Suprapubic skin (tissue), 4 donors: ENCODE measurements around the gene PTPRN2.

Experiments
- CTCF ChIP-seq, 2 donors: fragments of 200-600 bp in 1 of 2; fragments of 450-650 bp in 1 of 2; sonication (generic) in 1 of 2; IDR thresholded peaks; one replicate each; pipeline ENCODE4 v1.5.1; 2016 to 2019; ENCODE audit warnings: antibody characterized with exemption in 2 of 2, mild to moderate bottlenecking in 1 of 2, moderate library complexity in 1 of 2
- EP300 ChIP-seq: sonication (generic); formaldehyde crosslinking; IDR thresholded peaks from one replicate; pipeline ENCODE4 v1.6.1; 2017; ENCODE audit warnings: antibody characterized with exemption
- POLR2AphosphoS5 ChIP-seq, 3 donors: sonication (generic); formaldehyde crosslinking; IDR thresholded peaks; one replicate each; pipeline ENCODE4 v1.6.1; 2017; ENCODE audit warnings: antibody characterized with exemption in 3 of 3

GRCh38 chr7:157839226-157839625 lies 748.4 kb downstream of the PTPRN2 start:
- TF ChIP-seq CTCF (IDR thresholded peaks at IDR 0.05) (no peak), POLR2AphosphoS5 (IDR thresholded peaks at IDR 0.05) (no peak), EP300 (no peak)
